Mucosa of descending colon (tissue), 3 donors: ENCODE results near the gene GLTP. TPM values are rescaled to one million over a fixed set of nuclear protein-coding genes. Genes with fewer than 3 reads are reported as not detected.
"Not testable (repeated sequence)": the region's sequence is repeated elsewhere in the genome, so short reads cannot be mapped to it uniquely, and the experiment has no call there.

Experiments used
- ATAC-seq: fragments of 200-7000 bp; cut with Tn5 transposase; one replicate; pipeline ENCODE4 v1.9.1; 2020; ENCODE audit warnings: mild to moderate bottlenecking, moderate library complexity
- DNase-seq, 3 donors: peaks; one replicate each; pipeline ENCODE4 v3.0.0-alpha.2; 2020
- H3K36me3 ChIP-seq: fragments of 200-600 bp; one replicate; pipeline ENCODE4 v1.8.0; 2021; ENCODE audit warnings: low read depth, mild to moderate bottlenecking
- H3K4me1 ChIP-seq: fragments of 200-600 bp; one replicate; pipeline ENCODE4 v1.8.0; 2021; ENCODE audit warnings: low read depth, mild to moderate bottlenecking
- H3K4me3 ChIP-seq: fragments of 200-600 bp; one replicate; pipeline ENCODE4 v1.8.0; 2021; ENCODE audit warnings: mild to moderate bottlenecking
- H3K9me3 ChIP-seq: fragments of 200-600 bp; one replicate; pipeline ENCODE4 v1.8.0; 2021; ENCODE audit warnings: mild to moderate bottlenecking
- CTCF ChIP-seq: fragments of 200-600 bp; IDR thresholded peaks from one replicate; pipeline ENCODE4 v1.8.0; 2022; ENCODE audit warnings: antibody characterized with exemption, mild to moderate bottlenecking
- intact Hi-C, 2 donors: fragments of 100-400 bp; cut with DNase I in 1 of 2; cut with micrococcal nuclease in 1 of 2; formaldehyde crosslinking; loops; one replicate each; pipeline versions ENCODE4 v1.11.0 to v1.11.1; 2022; cut with DNase I, micrococcal nuclease
- total RNA-seq, 3 donors: library from RNA; stranded (reverse); fragmentation: NEBNext Ultra II Directional in 2 of 3; extraction: Animal tissue kit (Norgen Biotek cat#: 25700) in 2 of 3; gene quantifications; one replicate each; pipeline versions ENCODE4 v1.2.1 to v1.2.4, GENCODE V29; 2021 to 2023
- donor health status: DM: no; HTN: no; CAD: no; lungs with moderate emphysema.
- donor health status: DM: no; HTN: no; CAD: no.
- donor health status: DM: no; HTN: yes; CAD: no.

The GLTP gene
- total RNA-seq, 3 donors from 2014 or later, result 58.8 to 101 (median 98.9) TPM

GRCh38 chr12:109894939-109895338 lies 14.6 kb upstream of the GLTP start:
- TF ChIP-seq CTCF, result no peak
- DNase-seq, result no peak
- H3K4me3 ChIP-seq, result no peak overlapping the region
- H3K9me3 ChIP-seq, result no peaks in the 10 kb centered on the region
- intact Hi-C loops, result no loop called here
- ATAC-seq, result no peak
- H3K36me3 ChIP-seq, result no peaks in the 10 kb centered on the region
- H3K4me1 ChIP-seq, result no peaks in the 10 kb centered on the region

GRCh38 chr12:109893261-109893995 lies 13.1 kb upstream of the GLTP start:
- Histone ChIP-seq H3K9me3 (no peaks in the 10 kb centered on the region), H3K4me3 (no peak overlapping the region), H3K36me3 (no peaks in the 10 kb centered on the region), H3K4me1 (no peaks in the 10 kb centered on the region)
- TF ChIP-seq CTCF, result no peak
- ATAC-seq (no peak), DNase-seq (no peak)
- intact Hi-C loops, result no loop called here

- Histone ChIP-seq H3K4me3 (no peak overlapping the region), H3K9me3 (no peaks in the 10 kb centered on the region), H3K36me3 (no peaks in the 10 kb centered on the region), H3K4me1 (no peaks in the 10 kb centered on the region)
- no peak for DNase-seq
- intact Hi-C loops, result no loop called here
- no peak for TF ChIP-seq CTCF
- peak; percentile 49 for ATAC-seq
Observed at GRCh38 chr12:109892748-109893147, 12.4 kb upstream of the GLTP start.

GRCh38 chr12:109892165-109892715 lies 11.9 kb upstream of the GLTP start:
- Histone ChIP-seq H3K36me3 (no peaks in the 10 kb centered on the region), H3K9me3 (no peaks in the 10 kb centered on the region), H3K4me3 (no peak overlapping the region), H3K4me1 (no peaks in the 10 kb centered on the region)
- no peak for ATAC-seq
- intact Hi-C loops, result no loop called here
- DNase-seq, result no peak
- no peak for TF ChIP-seq CTCF

GRCh38 chr12:109891731-109892130 lies 11.4 kb upstream of the GLTP start:
- H3K4me1 ChIP-seq, intact Hi-C loops, DNase-seq: not testable (repeated sequence)

GRCh38 chr12:109890620-109891170 lies 10.4 kb upstream of the GLTP start:
- Histone ChIP-seq H3K4me3 (no peak overlapping the region), H3K9me3 (no peaks in the 10 kb centered on the region), H3K36me3 (no peaks in the 10 kb centered on the region), H3K4me1 (no peaks in the 10 kb centered on the region)
- intact Hi-C loops, result no loop called here
- TF ChIP-seq CTCF, result no peak
- no peak for ATAC-seq
- no peak for DNase-seq

More at GRCh38 chr12:109891731-109892130, 11.4 kb upstream of the GLTP start:
- ATAC-seq, H3K36me3 ChIP-seq, H3K9me3 ChIP-seq, H3K4me3 ChIP-seq: not testable (repeated sequence)
